GM21390 (cell line): ENCODE data around the gene DCPS.
"Not testable (repeated sequence)": the region's sequence is repeated elsewhere in the genome, so short reads cannot be mapped to it uniquely, and the experiment has no call there.

Experiments used
- ATAC-seq: cut with Tn5 transposase; IDR thresholded peaks from one replicate; pipeline ENCODE4 v1.9.1; 2021; ENCODE audit not compliant: unreplicated experiment

The DCPS gene

GRCh38 chr11:126284829-126285228 is 19.0 kb upstream of the DCPS start:
- ATAC-seq = peak; percentile 52

- ATAC-seq = no peak
Measured at GRCh38 chr11:126288237-126288636, 15.6 kb upstream of the DCPS start.

DNA sequence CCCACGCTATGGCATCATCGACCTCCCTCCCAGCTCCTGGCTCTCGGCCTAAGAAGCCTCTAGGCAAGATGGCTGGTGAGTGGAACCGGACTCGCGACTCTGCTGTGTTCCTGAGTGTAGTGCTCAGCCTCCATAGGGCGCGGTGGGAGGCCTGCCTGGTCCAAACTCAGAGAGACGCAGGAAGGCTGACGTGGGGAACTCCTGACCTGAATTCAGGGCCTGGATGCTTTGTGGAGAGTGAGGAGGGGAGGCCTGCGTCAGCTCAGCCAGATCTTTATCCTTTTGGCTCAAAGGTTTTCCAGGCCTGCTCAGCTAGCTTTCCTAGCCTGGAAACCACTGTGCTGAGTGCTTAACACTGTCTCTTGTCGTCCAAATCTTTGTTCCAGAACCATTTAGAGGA is 13.0 kb upstream of the DCPS start:
- no peak for ATAC-seq

GRCh38 chr11:126293726-126294125 is 10.1 kb upstream of the DCPS start:
- no peak for ATAC-seq

DNA sequence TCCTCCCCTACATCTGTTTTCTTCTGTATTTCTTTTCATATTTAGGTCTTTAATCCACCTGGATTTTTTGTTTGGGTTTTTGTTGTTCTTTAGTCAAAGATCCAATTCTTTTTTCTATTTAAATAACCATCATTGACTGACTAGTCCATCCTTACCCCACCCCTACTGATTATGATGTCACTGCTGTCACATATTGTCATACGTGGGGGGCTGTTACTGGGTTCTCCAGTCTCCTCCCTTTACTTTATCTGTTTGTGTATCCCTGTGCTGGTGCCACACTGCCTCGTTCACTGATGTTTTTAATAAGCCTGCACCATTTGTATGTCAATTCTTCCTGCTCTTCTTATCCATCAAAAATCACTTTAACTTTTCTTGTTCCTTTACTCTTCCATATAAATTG is 6.9 kb upstream of the DCPS start:
- ATAC-seq = no peak

DNA sequence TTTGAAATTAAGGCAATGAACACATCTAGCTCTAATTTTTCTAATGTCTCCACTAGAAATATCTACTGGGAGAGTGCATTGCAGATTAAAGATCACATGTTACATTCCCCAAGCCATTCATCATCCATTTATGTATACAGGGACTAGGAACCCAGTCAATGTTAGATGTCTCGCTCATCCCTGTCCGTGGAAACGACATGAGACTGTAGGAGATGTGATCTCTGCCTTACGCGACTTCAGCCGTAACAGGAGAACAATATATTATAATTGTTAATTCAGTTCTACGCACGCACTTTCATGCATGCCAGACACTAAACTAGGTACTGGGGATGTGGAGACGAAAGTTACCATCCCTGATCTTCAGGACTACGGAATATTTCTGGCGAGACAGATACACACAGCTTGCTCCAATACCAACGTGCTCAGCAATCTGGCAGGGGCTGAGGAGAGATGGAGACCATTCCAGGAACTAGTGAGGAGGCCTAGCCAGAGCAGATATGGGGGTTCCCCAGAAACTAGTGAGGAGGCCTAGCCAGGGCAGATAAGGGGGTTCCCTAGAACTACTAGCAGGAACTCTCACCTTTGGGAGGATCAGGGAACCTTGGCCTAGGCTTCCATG is 706 bp downstream of the DCPS start:
- ATAC-seq = no peak

DNA sequence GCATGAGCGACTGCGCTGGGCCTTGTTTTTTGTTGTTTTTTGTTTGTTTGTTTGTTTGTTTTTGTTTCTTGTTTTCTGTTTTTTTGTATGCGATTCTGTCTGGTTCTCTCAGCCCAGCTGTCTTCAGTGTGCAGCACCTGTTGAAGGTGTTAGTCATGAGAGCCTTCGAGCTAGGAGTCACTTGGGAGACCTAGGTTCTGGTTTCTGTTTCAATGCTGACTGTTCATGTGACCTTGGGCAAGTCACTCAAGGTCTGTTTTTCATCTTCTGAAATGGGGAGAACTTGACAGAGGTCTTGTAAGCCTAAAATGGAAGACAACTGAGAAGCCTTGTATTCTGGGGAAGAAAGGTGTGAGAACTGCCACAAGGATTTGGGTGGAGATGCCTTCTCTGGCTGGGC is 1.8 kb downstream of the DCPS start:
- ATAC-seq = peak; percentile 67

GRCh38 chr11:126307706-126308105 is 3.8 kb downstream of the DCPS start:
- ATAC-seq = no peak

DNA sequence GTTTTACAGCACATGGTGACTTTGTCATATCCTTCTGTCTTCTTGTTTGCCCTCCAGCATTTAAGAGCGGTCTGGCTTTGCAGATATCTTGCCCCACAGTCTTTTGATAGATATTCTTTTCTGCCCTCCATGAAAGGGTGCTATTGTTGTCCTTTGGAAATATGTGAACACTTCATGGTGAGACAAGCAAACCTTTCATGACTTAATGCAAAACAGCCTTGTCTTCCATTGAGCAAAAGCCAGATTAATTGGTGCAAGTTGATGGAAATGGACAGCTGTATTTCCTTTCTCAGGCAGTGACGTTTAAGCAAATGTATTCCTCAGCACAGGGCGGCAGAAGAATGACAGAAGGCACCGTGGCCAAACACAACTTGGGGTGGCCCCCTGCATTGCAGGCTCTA is 4.4 kb downstream of the DCPS start:
- no peak for ATAC-seq

DNA sequence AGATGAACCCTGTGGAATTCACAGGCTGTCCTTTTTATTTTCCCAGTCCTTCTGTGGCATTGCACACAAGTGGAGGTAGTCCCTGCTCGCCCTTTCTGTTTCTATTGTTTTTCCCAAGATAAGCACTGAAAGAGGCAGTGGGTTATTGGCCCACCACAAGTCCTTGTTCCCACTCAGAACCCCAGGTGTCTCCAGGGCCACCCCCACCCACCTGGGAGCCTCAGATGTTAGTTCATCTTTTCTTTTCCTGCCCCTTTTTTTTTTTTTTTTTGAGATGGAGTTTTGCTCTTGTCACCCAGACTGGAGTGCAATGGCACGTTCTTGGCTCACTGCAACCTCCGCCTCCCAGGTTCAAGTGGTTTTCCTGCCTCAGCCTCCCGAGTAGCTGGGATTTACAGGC is 4.9 kb downstream of the DCPS start:
- ATAC-seq = not testable (repeated sequence)

DNA sequence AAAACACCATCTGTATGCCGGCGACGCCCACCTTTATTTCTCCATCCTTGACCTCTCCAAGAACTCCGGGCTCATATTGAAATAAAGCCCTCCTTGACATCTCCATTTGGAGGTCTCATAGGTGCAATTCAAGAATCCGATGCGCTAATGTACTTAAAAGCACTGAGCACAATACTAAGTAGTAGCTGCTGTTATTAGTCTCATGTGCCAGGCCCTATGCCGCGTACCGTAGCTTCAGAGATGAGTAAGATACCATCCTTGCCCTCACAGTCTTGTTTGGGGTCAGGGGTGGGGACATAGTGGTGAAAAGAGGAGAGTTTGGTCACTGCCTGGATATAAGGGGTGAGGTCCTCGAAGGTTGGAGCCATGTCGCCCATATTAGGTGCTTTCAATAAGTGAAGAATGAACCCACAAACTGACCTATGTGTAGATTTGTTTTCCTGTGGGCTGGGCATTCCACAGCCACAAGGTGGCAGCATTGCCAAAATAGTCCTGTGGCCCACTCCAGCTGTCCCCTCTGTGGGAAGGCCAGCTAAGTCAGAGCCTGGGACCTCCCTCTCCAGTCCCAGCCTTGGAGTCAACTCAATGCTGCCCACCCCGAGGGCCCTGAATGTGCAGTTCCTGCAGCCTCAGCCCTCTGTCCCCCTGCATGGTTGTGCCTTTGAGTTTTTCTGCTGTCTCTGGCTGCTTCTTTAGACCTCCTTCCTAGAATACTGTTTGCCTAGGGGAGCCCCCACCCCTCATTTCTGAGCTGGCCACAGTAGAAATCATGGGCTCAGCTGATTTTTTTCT is 6.5 kb downstream of the DCPS start:
- peak; percentile 30 for ATAC-seq

GRCh38 chr11:126310992-126311310 is 7.1 kb downstream of the DCPS start:
- ATAC-seq = no peak

- peak; percentile 73 for ATAC-seq
Measured at GRCh38 chr11:126311401-126312291, 7.8 kb downstream of the DCPS start.

GRCh38 chr11:126312961-126313360 is 9.1 kb downstream of the DCPS start:
- ATAC-seq = no peak

GRCh38 chr11:126313826-126314225 is 10.0 kb downstream of the DCPS start:
- ATAC-seq = no peak

DNA sequence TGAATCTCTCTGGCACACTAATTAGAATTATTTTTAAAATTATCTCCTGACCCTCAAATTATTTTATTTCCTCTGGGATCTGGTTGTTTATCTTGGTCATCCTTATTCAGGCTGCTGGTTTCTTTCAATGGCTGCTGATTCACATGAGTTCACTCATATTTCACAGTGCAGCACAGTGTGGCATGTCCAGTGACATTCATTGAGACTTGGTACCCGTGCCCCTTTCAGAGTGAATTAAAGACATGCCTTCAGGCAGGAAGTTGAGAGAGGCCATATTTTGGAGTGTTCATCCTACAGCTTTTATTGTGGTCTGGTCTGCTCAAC is 13.5 kb downstream of the DCPS start:
- no peak for ATAC-seq

DNA sequence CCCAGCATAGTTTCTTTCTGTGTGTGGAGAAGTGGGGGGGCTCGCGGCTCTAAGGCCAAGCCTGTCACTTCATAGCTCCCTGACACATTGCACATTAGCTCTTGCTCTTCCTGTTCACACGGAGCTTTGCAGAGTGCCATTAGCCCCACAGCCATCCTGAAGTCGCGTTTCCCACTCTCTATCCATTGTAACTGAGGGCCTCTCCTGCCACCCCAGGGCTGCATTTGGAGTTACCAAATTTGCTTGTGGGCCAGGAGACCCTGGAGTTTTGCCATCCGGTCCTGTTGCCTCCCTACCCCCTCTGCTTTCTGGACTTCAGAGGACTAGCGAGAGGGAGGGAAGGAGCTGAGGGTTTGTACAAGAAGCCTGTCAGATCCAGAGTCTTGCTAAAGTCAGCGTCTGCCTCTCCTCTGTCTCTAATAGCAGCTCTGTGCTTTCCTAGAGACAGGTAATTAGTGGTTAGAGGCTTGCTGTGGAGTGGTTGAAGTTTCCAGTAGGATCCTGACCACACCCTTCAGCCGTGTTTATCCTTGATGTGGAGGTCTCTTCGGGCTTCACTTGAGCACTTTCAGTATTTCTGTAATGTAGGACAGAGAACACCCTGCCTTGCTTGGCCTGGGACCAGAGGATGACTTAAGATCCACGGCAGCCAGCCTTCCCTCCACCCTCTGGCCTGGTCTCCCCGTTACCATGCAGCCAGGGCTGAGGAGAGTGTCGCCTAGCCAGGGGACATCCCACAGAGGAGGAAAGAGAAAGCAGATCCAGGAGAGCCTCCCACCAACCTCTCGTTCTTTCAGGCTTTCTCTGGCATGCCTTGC is 14.1 kb downstream of the DCPS start:
- ATAC-seq = peak; percentile 40

DNA sequence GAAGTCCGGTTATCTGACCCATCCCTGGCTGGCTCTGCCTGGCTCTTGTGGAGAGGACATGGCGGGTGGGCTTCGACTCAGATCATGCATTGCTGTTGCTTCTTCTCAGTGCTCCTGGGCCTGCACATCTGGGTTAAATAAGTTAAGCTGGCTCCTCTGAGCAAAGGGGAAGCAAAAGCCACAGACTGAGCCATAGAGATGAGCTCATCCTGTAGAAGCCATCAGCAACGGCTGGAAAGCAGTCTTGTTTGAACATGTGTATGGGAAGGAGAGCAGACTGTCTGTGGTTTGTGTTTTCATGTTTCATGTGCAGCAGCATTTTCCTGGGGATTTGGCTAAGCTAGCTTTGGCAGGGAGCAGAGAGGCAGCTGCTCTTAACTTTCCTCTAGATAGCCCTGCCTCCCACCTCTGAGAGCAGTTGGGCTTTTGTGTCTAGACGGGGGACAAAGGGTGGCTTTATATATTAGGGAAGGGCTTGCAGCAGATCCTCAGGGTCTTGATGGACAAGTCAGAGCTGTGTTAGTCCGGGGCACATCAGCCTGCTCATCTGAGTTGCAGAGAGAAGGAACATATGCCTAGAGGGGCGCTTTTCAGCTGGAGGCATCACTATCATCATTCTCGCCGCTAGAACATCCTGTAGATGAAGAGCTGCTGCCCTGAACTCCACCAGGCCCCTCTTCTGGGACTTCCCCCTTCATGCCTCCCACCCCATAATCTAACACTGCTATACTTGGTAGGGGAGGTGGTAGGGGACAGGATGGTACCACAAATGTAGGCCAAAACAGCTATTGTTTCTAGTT is 14.9 kb downstream of the DCPS start:
- peak; percentile 84 for ATAC-seq

GRCh38 chr11:126319374-126319740 is 15.5 kb downstream of the DCPS start:
- no peak for ATAC-seq

DNA sequence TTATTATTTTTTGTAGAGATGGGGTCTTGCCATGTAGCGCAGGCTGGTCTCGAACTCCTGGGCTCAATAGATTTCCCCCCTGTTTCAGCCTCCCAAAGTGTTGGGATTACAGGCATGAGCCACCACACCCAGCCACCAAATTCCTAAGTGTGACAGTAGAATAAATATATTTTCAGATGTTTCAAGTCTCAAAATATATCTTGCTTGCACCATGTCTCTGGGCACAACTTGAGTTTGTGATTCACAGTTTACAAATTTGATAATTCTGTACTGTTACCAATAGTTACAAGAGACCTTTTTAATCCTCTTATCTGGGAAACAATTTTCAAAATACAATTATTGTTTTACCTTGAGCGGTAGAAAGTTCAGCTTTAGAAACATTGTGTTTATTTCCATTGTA is 19.1 kb downstream of the DCPS start:
- no peak for ATAC-seq
